Thoracic aorta (tissue), 2 donors: ENCODE results near the gene SCAMP4. TPM values are rescaled to one million over a fixed set of nuclear protein-coding genes. Genes with fewer than 3 reads are reported as not detected.

Experiments used
- ATAC-seq: fragments of 150-250 bp; one replicate; pipeline ENCODE4 v1.8.0; 2017; ENCODE audit warnings: low read depth; ENCODE audit not compliant: insufficient number of reproducible peaks, low FRiP score
- DNase-seq: peaks from one replicate; pipeline ENCODE4 v3.0.0-alpha.2; 2020; ENCODE audit warnings: low spot score
- H3K27ac ChIP-seq, 2 donors: fragments of 200-600 bp; sonication (generic); 1 replicate in 1 of 2; 2 replicates in 1 of 2; pipeline ENCODE4 v1.5.1; 2016; ENCODE audit warnings: mild to moderate bottlenecking in 2 of 2, moderate library complexity in 2 of 2
- H3K27me3 ChIP-seq: fragments of 200-600 bp; sonication (generic); replicated peaks from 2 replicates; pipeline ENCODE4 v1.6.0; 2016; ENCODE audit warnings: mild to moderate bottlenecking; ENCODE audit not compliant: insufficient read depth
- H3K36me3 ChIP-seq: fragments of 200-600 bp; sonication (generic); one replicate; pipeline ENCODE4 v1.5.1; 2016
- H3K4me1 ChIP-seq, 2 donors: fragments of 200-600 bp; sonication (generic); 1 replicate in 1 of 2; 2 replicates in 1 of 2; pipeline versions ENCODE4 v1.5.1 to v1.6.0; 2016; ENCODE audit warnings: low read depth in 2 of 2, mild to moderate bottlenecking in 1 of 2; ENCODE audit not compliant: control insufficient read depth in 1 of 2
- H3K4me3 ChIP-seq: fragments of 200-600 bp; sonication (generic); 2 replicates; pipeline ENCODE4 v1.5.1; 2016; ENCODE audit warnings: mild to moderate bottlenecking
- H3K9me3 ChIP-seq: fragments of 200-600 bp; sonication (generic); 2 replicates; pipeline ENCODE4 v1.5.1; 2016
- total RNA-seq, 2 donors: library from RNA; depleted of rRNA; stranded (reverse); fragments of >200 nt; gene quantifications; one replicate each; pipeline versions ENCODE4 v1.1.0 to v1.2.3, GENCODE V29; 2016
- TF ChIP-seq, protein P1 (sequence below): fragments of 200-600 bp; sonication (generic); IDR thresholded peaks from one replicate; pipeline ENCODE4 v1.5.1; 2019; ENCODE audit warnings: antibody characterized with exemption

Gene SCAMP4
- total RNA-seq, 2 donors from 2014 or later: 44.1 to 73.7 TPM

DNA sequence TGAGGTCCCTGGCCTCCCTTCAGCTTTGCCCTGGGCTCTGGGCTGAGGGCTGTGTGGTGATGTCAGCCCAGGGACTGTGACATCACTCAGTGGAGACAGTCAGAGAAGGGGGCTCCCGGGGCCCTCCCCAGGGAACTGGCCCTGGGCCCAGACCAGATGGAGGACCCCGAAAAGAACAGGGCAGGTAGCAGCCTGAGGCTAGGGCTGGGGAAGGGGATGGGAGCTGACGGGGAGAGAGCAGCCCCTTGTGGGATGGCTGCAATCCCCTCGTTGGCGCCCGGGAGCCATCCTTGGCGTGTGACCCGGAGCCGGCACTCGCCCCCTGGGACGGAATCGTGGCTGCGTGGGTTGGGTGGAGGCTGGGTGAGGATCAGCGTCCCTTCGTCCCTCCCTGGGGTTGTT lies 49.3 kb downstream of the SCAMP4 start:
- Histone ChIP-seq H3K4me3 (no peak overlapping the region), H3K9me3 (no peaks in the 10 kb centered on the region), H3K27ac (no peak overlapping the region), H3K4me1 (no peaks in the 10 kb centered on the region), H3K36me3 (no peaks in the 10 kb centered on the region), H3K27me3 (no peaks in the 10 kb centered on the region)
- no peak for ATAC-seq
- DNase-seq: no peak
- TF ChIP-seq, protein P1, sequence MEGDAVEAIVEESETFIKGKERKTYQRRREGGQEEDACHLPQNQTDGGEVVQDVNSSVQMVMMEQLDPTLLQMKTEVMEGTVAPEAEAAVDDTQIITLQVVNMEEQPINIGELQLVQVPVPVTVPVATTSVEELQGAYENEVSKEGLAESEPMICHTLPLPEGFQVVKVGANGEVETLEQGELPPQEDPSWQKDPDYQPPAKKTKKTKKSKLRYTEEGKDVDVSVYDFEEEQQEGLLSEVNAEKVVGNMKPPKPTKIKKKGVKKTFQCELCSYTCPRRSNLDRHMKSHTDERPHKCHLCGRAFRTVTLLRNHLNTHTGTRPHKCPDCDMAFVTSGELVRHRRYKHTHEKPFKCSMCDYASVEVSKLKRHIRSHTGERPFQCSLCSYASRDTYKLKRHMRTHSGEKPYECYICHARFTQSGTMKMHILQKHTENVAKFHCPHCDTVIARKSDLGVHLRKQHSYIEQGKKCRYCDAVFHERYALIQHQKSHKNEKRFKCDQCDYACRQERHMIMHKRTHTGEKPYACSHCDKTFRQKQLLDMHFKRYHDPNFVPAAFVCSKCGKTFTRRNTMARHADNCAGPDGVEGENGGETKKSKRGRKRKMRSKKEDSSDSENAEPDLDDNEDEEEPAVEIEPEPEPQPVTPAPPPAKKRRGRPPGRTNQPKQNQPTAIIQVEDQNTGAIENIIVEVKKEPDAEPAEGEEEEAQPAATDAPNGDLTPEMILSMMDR: no peak

DNA sequence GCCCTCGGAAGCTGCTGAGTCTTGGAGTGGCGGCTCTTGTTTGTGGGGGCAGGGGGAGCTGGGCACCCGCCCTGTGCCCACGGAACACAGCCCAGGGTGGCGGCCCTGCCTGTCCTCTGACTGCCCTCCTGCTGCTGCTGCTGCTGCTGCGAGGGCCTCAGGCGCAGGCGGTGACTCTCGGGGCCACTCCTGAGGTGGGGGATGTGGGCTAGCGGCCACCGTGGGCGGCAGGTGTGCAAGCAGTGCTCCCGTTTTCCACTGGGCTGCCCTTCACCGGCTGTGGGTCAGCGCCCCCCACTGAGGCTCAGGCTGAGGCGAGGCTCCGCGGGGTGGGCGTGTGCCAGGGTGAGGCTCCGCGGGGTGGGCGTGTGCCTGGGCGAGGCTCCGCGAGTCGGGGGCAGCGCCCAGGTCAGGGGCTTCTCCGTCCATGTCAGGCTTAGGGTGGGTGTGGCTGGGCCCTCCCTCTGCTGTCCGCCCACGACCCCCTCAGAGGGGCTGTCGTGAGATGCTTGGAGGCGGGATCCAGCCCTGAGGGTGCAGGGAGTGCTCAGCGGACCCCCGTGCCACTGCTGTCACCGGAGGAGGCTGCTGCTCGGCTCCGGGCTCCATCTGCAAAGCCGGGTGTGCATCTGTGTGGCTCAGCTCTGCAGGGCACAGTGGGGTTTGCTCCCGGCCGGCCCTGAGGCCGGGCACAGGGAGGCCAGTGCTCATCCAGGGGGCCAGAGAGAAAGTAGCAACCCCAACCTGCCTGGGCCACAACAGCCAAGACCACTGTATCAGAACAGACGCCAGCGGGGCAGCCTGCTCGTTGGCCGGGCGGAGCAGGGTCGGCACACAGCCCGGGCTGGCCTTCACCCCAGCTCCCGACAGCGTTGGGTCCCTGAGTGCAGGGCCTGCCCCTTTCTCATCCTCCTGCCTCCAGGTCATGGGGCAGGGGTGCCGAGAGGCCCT lies 50.2 kb downstream of the SCAMP4 start:
- H3K36me3 ChIP-seq: no peaks in the 10 kb centered on the region
- TF ChIP-seq, protein P1: no peak
- H3K27ac ChIP-seq: no peak overlapping the region
- no peaks in the 10 kb centered on the region for H3K4me1 ChIP-seq
- ATAC-seq (no peak), DNase-seq (no peak)
- H3K9me3 ChIP-seq: no peaks in the 10 kb centered on the region
- no peaks in the 10 kb centered on the region for H3K27me3 ChIP-seq
- H3K4me3 ChIP-seq: no peak overlapping the region

DNA sequence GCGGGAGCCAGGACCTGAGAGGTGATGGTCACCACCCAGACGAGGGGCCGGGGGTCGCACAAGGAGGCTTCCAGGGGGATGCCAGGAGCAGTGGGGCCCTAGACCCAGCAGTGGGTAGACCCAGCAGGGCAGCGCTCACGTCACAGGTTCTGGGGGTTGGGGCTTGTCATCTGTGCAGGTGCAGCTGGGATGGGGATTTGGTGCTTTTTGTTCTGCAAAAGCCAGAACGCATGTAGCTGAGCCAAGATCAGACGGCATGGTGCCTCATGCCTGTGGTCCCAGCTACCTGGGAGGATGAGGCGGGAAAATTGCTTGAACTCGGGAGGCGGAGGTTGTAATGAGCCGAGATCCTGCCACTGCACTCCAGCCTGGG lies 50.9 kb downstream of the SCAMP4 start:
- H3K4me1 ChIP-seq: no peaks in the 10 kb centered on the region
- TF ChIP-seq, protein P1: no peak
- no peaks in the 10 kb centered on the region for H3K9me3 ChIP-seq
- no peak overlapping the region for H3K27ac ChIP-seq
- ATAC-seq (no peak), DNase-seq (no peak)
- H3K27me3 ChIP-seq: no peaks in the 10 kb centered on the region
- no peak overlapping the region for H3K4me3 ChIP-seq
- no peaks in the 10 kb centered on the region for H3K36me3 ChIP-seq

DNA sequence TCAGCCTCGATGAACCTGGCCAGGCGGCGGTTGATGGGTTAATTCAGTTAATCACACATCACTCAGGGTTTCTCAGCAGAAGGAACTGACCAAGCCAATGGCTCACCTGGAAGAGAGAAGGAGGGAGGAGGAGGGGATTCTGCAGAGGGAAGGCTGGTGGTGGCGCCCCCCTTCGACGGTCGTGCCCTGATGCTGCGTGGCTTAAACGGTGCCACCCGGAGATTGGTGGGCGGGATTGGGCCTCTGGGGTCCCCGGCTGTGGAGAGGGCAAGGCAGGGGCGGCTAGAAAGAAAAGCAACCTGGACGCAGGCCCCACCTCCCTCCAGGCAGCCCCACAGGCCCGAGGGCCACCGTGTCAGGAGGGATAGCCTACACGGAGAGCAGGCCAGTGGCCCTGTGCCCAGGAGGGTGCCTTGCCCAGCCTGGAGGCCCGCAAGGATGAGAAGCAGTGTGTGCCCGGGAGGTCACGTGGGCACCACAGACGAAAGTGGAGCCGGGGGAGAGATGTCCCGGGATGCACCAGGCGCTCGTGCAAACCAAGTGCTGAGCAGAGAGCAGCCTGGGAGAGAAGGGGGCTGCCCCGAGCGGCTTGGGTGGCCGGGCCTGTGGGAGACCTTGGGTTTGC lies 51.8 kb downstream of the SCAMP4 start:
- Histone ChIP-seq H3K4me1 (no peaks in the 10 kb centered on the region), H3K9me3 (no peaks in the 10 kb centered on the region), H3K27ac (no peak overlapping the region), H3K27me3 (no peaks in the 10 kb centered on the region), H3K36me3 (no peaks in the 10 kb centered on the region), H3K4me3 (no peak overlapping the region)
- TF ChIP-seq, protein P1: no peak
- DNase-seq (no peak), ATAC-seq (no peak)

DNA sequence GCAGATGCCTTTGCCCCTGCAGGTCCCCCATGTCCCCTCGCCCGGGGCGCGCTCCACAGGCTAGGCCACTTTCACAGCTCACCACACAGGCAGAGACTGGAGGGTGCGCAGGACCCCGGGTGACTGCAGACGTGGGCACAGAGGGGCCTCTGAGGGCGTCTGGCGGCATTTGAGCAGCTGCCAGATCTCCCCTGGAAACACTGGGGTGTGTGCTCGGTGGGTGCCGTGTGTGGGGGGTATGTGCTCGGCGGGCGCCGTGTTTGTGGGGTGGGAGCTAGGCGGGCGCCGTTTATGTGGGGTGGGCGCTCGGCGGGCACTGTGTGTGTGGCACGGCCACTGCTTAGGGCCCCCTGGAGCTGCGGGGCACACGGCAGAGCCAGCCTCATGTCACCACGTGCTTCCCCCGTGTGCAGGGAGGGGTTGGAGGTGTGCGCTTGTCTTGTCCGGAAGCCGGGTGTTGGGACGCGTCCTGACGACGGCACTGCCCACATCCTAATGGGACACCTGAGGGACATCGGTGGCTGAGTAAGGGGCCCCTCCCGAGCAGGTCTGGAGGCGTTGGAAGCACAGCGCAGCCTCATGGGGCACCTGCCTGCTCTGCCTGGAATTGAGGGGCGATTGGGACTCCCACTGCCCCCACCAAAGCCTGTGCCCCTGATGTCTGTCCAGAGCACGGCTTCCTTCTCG lies 52.5 kb downstream of the SCAMP4 start:
- Histone ChIP-seq H3K9me3 (no peaks in the 10 kb centered on the region), H3K27ac (no peak overlapping the region), H3K36me3 (no peaks in the 10 kb centered on the region), H3K27me3 (no peaks in the 10 kb centered on the region), H3K4me1 (no peaks in the 10 kb centered on the region), H3K4me3 (no peak overlapping the region)
- DNase-seq: no peak
- ATAC-seq: no peak
- TF ChIP-seq, protein P1: no peak
